Liver (tissue), 9 donors: Measurements from ENCODE around the gene HOXB9. TPM values are rescaled to one million over a fixed set of nuclear protein-coding genes. Genes with fewer than 3 reads are reported as not detected.

Experiments
- DNase-seq: peaks from one replicate; pipeline ENCODE4 v3.0.0-alpha.2; 2017; ENCODE audit warnings: low spot score
- H3K27ac ChIP-seq, 2 donors: one replicate each; pipeline ENCODE4 v1.7.0; 2013; ENCODE audit warnings: inconsistent platforms in 2 of 2, low read length in 2 of 2, control low read depth in 1 of 2, low read depth in 1 of 2, mild to moderate bottlenecking in 1 of 2
- H3K27me3 ChIP-seq, 4 donors: one replicate each; pipeline versions ENCODE4 v1.6.1 to v1.7.0; 2013; ENCODE audit warnings: low read length in 3 of 4, inconsistent platforms in 1 of 4, mild to moderate bottlenecking in 1 of 4, moderate library complexity in 1 of 4; ENCODE audit not compliant: control insufficient read depth in 4 of 4, insufficient read depth in 4 of 4
- H3K36me3 ChIP-seq, 4 donors: one replicate each; pipeline versions ENCODE4 v1.6.1 to v1.7.0; 2013; ENCODE audit warnings: low read length in 3 of 4, mild to moderate bottlenecking in 3 of 4, low read depth in 1 of 4, moderate library complexity in 1 of 4; ENCODE audit not compliant: control insufficient read depth in 4 of 4, insufficient read depth in 3 of 4
- H3K4me1 ChIP-seq, 4 donors: one replicate each; pipeline versions ENCODE4 v1.6.1 to v1.7.0; 2013; ENCODE audit warnings: low read length in 3 of 4, mild to moderate bottlenecking in 3 of 4, moderate library complexity in 1 of 4; ENCODE audit not compliant: control insufficient read depth in 4 of 4, insufficient read depth in 4 of 4
- H3K4me3 ChIP-seq, 3 donors: one replicate each; pipeline versions ENCODE4 v1.6.1 to v1.7.0; 2013; ENCODE audit warnings: low read length in 3 of 3, control low read depth in 1 of 3, low read depth in 1 of 3, mild to moderate bottlenecking in 1 of 3
- H3K9ac ChIP-seq, 2 donors: one replicate each; pipeline ENCODE4 v1.7.0; 2013; ENCODE audit warnings: low read length in 2 of 2, mild to moderate bottlenecking in 2 of 2, moderate library complexity in 2 of 2, control low read depth in 1 of 2, low read depth in 1 of 2
- H3K9me3 ChIP-seq, 4 donors: one replicate each; pipeline versions ENCODE4 v1.6.1 to v1.7.0; 2013; ENCODE audit warnings: low read length in 3 of 4; ENCODE audit not compliant: control insufficient read depth in 4 of 4
- CTCF ChIP-seq: fragments of 150-350 bp; IDR thresholded peaks from 2 replicates; pipeline ENCODE4 v1.5.1; 2017; ENCODE audit warnings: improper control_type of control experiment, low read depth, low read length; ENCODE audit not compliant: missing input control
- EGR1 ChIP-seq, 2 donors: IDR thresholded peaks; 2 replicates each; pipeline ENCODE4 v1.6.1; 2016 to 2018; ENCODE audit warnings: antibody characterized with exemption in 2 of 2, low read depth in 2 of 2
- FOXA1 ChIP-seq: IDR thresholded peaks from 2 replicates; pipeline ENCODE4 v1.6.1; 2016; ENCODE audit warnings: antibody characterized with exemption
- FOXA2 ChIP-seq: IDR thresholded peaks from 2 replicates; pipeline ENCODE4 v1.6.1; 2016; ENCODE audit warnings: antibody characterized with exemption
- GABPA ChIP-seq, 2 donors: IDR thresholded peaks in 1 of 2; conservative IDR thresholded peaks in 1 of 2; 2 replicates each; pipeline ENCODE4 v1.6.1; 2016; ENCODE audit warnings: antibody characterized with exemption in 2 of 2, mild to moderate bottlenecking in 1 of 2, moderate library complexity in 1 of 2
- HNF4A ChIP-seq, 2 donors: conservative IDR thresholded peaks; 2 replicates each; pipeline ENCODE4 v1.6.1; 2016; ENCODE audit warnings: antibody characterized with exemption in 2 of 2, mild to moderate bottlenecking in 2 of 2
- JUND ChIP-seq, 2 donors: IDR thresholded peaks; 2 replicates each; pipeline ENCODE4 v1.6.1; 2016; ENCODE audit warnings: antibody characterized with exemption in 2 of 2
- MAX ChIP-seq: IDR thresholded peaks from 2 replicates; pipeline ENCODE4 v1.6.1; 2016; ENCODE audit warnings: antibody characterized with exemption
- NR2F2 ChIP-seq: IDR thresholded peaks from 2 replicates; pipeline ENCODE4 v1.6.1; 2016; ENCODE audit warnings: antibody characterized with exemption
- RAD21 ChIP-seq, 2 donors: IDR thresholded peaks; 2 replicates each; pipeline ENCODE4 v1.6.1; 2016; ENCODE audit warnings: antibody characterized with exemption in 2 of 2, mild to moderate bottlenecking in 2 of 2
- REST ChIP-seq: IDR thresholded peaks from 2 replicates; pipeline ENCODE4 v1.6.1; 2016; ENCODE audit warnings: antibody characterized with exemption, mild to moderate bottlenecking
- RXRA ChIP-seq, 2 donors: IDR thresholded peaks; 2 replicates each; pipeline ENCODE4 v1.6.1; 2017 to 2018; ENCODE audit warnings: antibody characterized with exemption in 2 of 2, mild to moderate bottlenecking in 1 of 2
- SP1 ChIP-seq: IDR thresholded peaks from 2 replicates; pipeline ENCODE4 v1.6.1; 2018; ENCODE audit warnings: antibody characterized with exemption, mild to moderate bottlenecking
- TAF1 ChIP-seq: conservative IDR thresholded peaks from 2 replicates; pipeline ENCODE4 v1.6.1; 2016; ENCODE audit warnings: antibody characterized with exemption, mild to moderate bottlenecking
- YY1 ChIP-seq: IDR thresholded peaks from 2 replicates; pipeline ENCODE4 v1.6.1; 2016; ENCODE audit warnings: antibody characterized with exemption, mild to moderate bottlenecking
- ZBTB33 ChIP-seq: IDR thresholded peaks from 2 replicates; pipeline ENCODE4 v1.6.1; 2016; ENCODE audit warnings: antibody characterized with exemption
- WGBS: extraction: QIAGEN DNeasy Blood & Tissue Kit; methylation state at CpG from one replicate; pipeline ENCODE4 v1.1.7; 2013; 5-methylcytosine and 5-hydroxymethylcytosine counted together
- polyA plus RNA-seq, 2 donors: library from polyadenylated mRNA; stranded (reverse) in 1 of 2; unstranded in 1 of 2; fragments of 200-250 nt in 1 of 2; fragments of >200 nt in 1 of 2; fragmentation: Nextera tagmentation in 1 of 2; extraction: Ambion mirVana in 1 of 2; gene quantifications; one replicate each; pipeline versions ENCODE4 v1.2.1 to v1.2.3, GENCODE V29; 2013 to 2015
- total RNA-seq, 2 donors: library from RNA; depleted of rRNA; stranded (reverse); fragments of >200 nt; gene quantifications; one replicate each; pipeline ENCODE4 v1.2.3, GENCODE V29; 2014
- donor health status: healthy.
- donor health status: healthy.
- donor health status: healthy.
- donor health status: healthy.
- donor health status: healthy.

Gene HOXB9
- total and polyA plus RNA-seq, 4 donors: not detected

- no peak for DNase-seq
- no peak for TF ChIP-seq HNF4A (conservative IDR thresholded peaks at IDR 0.05)
- TF ChIP-seq SP1: no peak
- no peak for TF ChIP-seq JUND (IDR thresholded peaks at IDR 0.05)
- no peak for TF ChIP-seq EGR1 (IDR thresholded peaks at IDR 0.05; ENCODE audit: low read depth in 2 of 2)
- TF ChIP-seq MAX: no peak
- TF ChIP-seq GABPA (IDR thresholded peaks at IDR 0.05 in 1 of 2, conservative IDR thresholded peaks at IDR 0.05 in 1 of 2): no peak
- no peak for TF ChIP-seq FOXA2
- no peak for TF ChIP-seq REST
- no peak for TF ChIP-seq RAD21 (IDR thresholded peaks at IDR 0.05)
- 9% methylated on average over 21 of the region's 21 CpGs for WGBS
- Histone ChIP-seq H3K36me3 (no peaks in the 10 kb centered on the region), H3K4me3 (no peak overlapping the region), H3K9me3 (no peaks in the 10 kb centered on the region), H3K9ac (no peak overlapping the region), H3K27ac (no peak overlapping the region), H3K27me3 (peaks cover 0 to 46% (median 18%) of the 10 kb centered on the region in 4 donors), H3K4me1 (peaks cover 0 to 8% (median 0%) of the 10 kb centered on the region in 4 donors)
These were observed 22.0 kb downstream of the HOXB9 start for GRCh38 chr17:48603959-48604769.

GRCh38 chr17:48601539-48602425, 24.4 kb downstream of the HOXB9 start:
- H3K4me1 ChIP-seq: peaks cover 0 to 20% (median 4%) of the 10 kb centered on the region in 4 donors
- H3K9ac ChIP-seq: no peak overlapping the region
- no peak overlapping the region for H3K4me3 ChIP-seq
- no peak overlapping the region for H3K27ac ChIP-seq
- peaks cover 0 to 46% (median 18%) of the 10 kb centered on the region in 4 donors for H3K27me3 ChIP-seq
- H3K9me3 ChIP-seq: no peaks in the 10 kb centered on the region
- H3K36me3 ChIP-seq: no peaks in the 10 kb centered on the region
- no peak for DNase-seq
- 16% methylated on average over 35 of the region's 35 CpGs for WGBS
- TF ChIP-seq RXRA (IDR thresholded peaks at IDR 0.05) (no peak), ZBTB33 (no peak), RAD21 (IDR thresholded peaks at IDR 0.05) (no peak), SP1 (no peak), CTCF (no peak), TAF1 (no peak), GABPA (IDR thresholded peaks at IDR 0.05 in 1 of 2, conservative IDR thresholded peaks at IDR 0.05 in 1 of 2) (no peak), HNF4A (conservative IDR thresholded peaks at IDR 0.05) (no peak), NR2F2 (no peak), FOXA2 (no peak), MAX (no peak), YY1 (no peak), REST (no peak), FOXA1 (no peak), JUND (IDR thresholded peaks at IDR 0.05) (no peak)
